ENCODE measurements around the gene CYGB. TPM values are rescaled to one million over a fixed set of nuclear protein-coding genes. Genes with fewer than 3 reads are reported as not detected.

CYGB gene
- polyA plus RNA-seq, 1 of the 3 experiments (the other 2 are of a cell fraction) = 1.7 TPM

DNA sequence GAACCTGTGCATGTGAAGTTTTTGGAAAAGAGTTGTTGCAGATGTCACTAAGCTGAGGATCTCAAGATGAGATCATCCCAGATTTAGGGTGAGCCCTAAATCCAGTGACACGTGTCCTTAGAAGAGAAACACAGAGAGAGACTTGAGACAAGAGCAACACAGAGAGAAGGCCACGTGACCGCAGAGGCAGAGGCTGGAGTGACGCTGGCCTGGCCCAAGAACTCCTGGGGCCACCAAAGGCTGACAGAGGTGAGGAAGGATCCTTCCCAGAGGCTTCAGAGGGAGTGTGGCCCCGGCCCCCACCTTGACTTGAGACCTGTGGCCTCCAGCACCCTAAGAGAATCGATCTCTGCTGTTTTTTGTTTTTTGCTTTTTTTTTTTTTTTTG lies 24.2 kb downstream of the CYGB start:
- POLR2A ChIA-PET = interaction anchor here (0.7 to 1.7 kb wide), 2 partner anchors 22 to 96 kb away, joined by 4 to 6 read pairs; no protein-coding TSS in a partner anchor
- H3K4me3 ChIP-seq (ENCODE audit: low read depth in 2 of 2, low read length in 1 of 2) = no peak overlapping the region
- DNase-seq = no peak

More for the DNA sequence above, 24.2 kb downstream of the CYGB start:
- peaks cover 17% of the 10 kb centered on the region; the same call in 1 of the 2 replicates for H3K27me3 ChIP-seq (ENCODE audit: insufficient read depth)
- no peak overlapping the region for H2AFZ ChIP-seq (ENCODE audit: low read depth)
- H3K79me2 ChIP-seq (ENCODE audit: insufficient read depth) = no peaks in the 10 kb centered on the region
- H3K9ac ChIP-seq = no peak overlapping the region
- peaks cover 0 to 6% of the 10 kb centered on the region in 2 experiments; a peak in 1 of 4 replicates for H3K4me1 ChIP-seq (ENCODE audit: control insufficient read depth in 1 of 2, insufficient read depth in 2 of 2, low read depth in 1 of 2, low read length in 1 of 2)
- no peaks in the 10 kb centered on the region for H3K36me3 ChIP-seq (replicated peaks in 1 of 2; ENCODE audit: control insufficient read depth in 1 of 2, insufficient read depth in 2 of 2, low read length in 1 of 2)
- no peak overlapping the region for H3K4me2 ChIP-seq
- H3F3A ChIP-seq (replicated peaks; ENCODE audit: insufficient read depth) = no peaks in the 10 kb centered on the region
- no peak overlapping the region for H3K27ac ChIP-seq (ENCODE audit: low read depth in 2 of 2, low read length in 1 of 2)
- TF ChIP-seq RXRA (IDR thresholded peaks at IDR 0.05; ENCODE audit: borderline replicate concordance, low read depth) (no peak), CHD2 (IDR thresholded peaks at IDR 0.05; ENCODE audit: low read length, partially characterized antibody) (no peak), FOXJ3 (CRISPR knock-in tag; IDR thresholded peaks at IDR 0.05) (no peak), IRF3 (IDR thresholded peaks at IDR 0.05; ENCODE audit: low read depth, low read length) (no peak), ZBTB33 (IDR thresholded peaks at IDR 0.05; ENCODE audit: borderline replicate concordance, low read depth) (no peak), MXI1 (IDR thresholded peaks at IDR 0.05; ENCODE audit: low read depth, low read length) (no peak), CTCF (IDR thresholded peaks at IDR 0.05) (no peak), GATA2 (CRISPR knock-in tag; IDR thresholded peaks at IDR 0.05) (no peak), NRF1 (IDR thresholded peaks at IDR 0.05; ENCODE audit: low read depth, low read length) (no peak), PBX3 (IDR thresholded peaks at IDR 0.05) (no peak), SMC3 (IDR thresholded peaks at IDR 0.05; ENCODE audit: low read depth, low read length) (no peak), RFX5 (IDR thresholded peaks at IDR 0.05; ENCODE audit: low read length) (no peak), EZH2phosphoT487 (IDR thresholded peaks at IDR 0.05; ENCODE audit: borderline replicate concordance, low read depth) (no peak), JUND (IDR thresholded peaks at IDR 0.05) (no peak), YY1 (IDR thresholded peaks at IDR 0.05; ENCODE audit: low read depth) (no peak)
- TF ChIP-seq, protein P1, sequence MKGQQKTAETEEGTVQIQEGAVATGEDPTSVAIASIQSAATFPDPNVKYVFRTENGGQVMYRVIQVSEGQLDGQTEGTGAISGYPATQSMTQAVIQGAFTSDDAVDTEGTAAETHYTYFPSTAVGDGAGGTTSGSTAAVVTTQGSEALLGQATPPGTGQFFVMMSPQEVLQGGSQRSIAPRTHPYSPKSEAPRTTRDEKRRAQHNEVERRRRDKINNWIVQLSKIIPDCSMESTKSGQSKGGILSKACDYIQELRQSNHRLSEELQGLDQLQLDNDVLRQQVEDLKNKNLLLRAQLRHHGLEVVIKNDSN (IDR thresholded peaks at IDR 0.05; ENCODE audit: borderline replicate concordance, low read depth) = no peak
- TF ChIP-seq, protein P2, sequence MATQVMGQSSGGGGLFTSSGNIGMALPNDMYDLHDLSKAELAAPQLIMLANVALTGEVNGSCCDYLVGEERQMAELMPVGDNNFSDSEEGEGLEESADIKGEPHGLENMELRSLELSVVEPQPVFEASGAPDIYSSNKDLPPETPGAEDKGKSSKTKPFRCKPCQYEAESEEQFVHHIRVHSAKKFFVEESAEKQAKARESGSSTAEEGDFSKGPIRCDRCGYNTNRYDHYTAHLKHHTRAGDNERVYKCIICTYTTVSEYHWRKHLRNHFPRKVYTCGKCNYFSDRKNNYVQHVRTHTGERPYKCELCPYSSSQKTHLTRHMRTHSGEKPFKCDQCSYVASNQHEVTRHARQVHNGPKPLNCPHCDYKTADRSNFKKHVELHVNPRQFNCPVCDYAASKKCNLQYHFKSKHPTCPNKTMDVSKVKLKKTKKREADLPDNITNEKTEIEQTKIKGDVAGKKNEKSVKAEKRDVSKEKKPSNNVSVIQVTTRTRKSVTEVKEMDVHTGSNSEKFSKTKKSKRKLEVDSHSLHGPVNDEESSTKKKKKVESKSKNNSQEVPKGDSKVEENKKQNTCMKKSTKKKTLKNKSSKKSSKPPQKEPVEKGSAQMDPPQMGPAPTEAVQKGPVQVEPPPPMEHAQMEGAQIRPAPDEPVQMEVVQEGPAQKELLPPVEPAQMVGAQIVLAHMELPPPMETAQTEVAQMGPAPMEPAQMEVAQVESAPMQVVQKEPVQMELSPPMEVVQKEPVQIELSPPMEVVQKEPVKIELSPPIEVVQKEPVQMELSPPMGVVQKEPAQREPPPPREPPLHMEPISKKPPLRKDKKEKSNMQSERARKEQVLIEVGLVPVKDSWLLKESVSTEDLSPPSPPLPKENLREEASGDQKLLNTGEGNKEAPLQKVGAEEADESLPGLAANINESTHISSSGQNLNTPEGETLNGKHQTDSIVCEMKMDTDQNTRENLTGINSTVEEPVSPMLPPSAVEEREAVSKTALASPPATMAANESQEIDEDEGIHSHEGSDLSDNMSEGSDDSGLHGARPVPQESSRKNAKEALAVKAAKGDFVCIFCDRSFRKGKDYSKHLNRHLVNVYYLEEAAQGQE (IDR thresholded peaks at IDR 0.05; ENCODE audit: low read depth, low read length) = no peak
- H3K9me2 ChIP-seq = no peaks in the 10 kb centered on the region
- WGBS (ENCODE audit: low lambda C conversion rate) = 78% methylated on average over 6 of the region's 6 CpGs
- no peaks in the 10 kb centered on the region for H4K20me1 ChIP-seq (ENCODE audit: insufficient read depth)
- CTCF ChIA-PET = interaction anchor here (1.4 to 52.1 kb wide), 8 partner anchors 7 to 128 kb away, joined by 3 to 1687 read pairs (median 20); partner anchors contain the start of genes AANAT, CYGB, PRCD and RHBDF2
- H3K9me3 ChIP-seq = no peaks in the 10 kb centered on the region

All from SK-N-SH (cell line).